Measurements from ENCODE around the gene CD38.

DNA sequence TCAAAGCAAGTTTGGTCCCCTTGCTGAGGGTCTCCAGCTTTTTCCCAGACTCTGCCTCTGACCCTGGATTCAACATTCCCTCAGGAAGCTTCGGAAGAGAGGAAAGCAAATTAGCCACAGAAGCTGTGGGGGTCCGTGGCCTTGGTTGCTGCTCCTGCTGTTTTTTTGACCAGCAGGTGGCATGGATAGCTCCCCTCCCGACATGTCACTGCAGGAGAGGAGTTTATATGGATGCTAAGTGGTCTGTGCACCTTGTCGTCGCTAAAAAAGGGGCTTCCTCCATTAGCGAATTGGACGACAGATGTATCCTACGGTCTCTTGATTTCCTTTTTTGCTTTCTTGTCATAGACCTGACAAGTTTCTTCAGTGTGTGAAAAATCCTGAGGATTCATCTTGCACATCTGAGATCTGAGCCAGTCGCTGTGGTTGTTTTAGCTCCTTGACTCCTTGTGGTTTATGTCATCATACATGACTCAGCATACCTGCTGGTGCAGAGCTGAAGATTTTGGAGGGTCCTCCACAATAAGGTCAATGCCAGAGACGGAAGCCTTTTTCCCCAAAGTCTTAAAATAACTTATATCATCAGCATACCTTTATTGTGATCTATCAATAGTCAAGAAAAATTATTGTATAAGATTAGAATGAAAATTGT is 70.2 kb downstream of the CD38 start:
- TF ChIP-seq, protein P1, sequence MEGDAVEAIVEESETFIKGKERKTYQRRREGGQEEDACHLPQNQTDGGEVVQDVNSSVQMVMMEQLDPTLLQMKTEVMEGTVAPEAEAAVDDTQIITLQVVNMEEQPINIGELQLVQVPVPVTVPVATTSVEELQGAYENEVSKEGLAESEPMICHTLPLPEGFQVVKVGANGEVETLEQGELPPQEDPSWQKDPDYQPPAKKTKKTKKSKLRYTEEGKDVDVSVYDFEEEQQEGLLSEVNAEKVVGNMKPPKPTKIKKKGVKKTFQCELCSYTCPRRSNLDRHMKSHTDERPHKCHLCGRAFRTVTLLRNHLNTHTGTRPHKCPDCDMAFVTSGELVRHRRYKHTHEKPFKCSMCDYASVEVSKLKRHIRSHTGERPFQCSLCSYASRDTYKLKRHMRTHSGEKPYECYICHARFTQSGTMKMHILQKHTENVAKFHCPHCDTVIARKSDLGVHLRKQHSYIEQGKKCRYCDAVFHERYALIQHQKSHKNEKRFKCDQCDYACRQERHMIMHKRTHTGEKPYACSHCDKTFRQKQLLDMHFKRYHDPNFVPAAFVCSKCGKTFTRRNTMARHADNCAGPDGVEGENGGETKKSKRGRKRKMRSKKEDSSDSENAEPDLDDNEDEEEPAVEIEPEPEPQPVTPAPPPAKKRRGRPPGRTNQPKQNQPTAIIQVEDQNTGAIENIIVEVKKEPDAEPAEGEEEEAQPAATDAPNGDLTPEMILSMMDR (IDR thresholded peaks at IDR 0.05) = no peak
- TF ChIP-seq EP300 (IDR thresholded peaks at IDR 0.05) (no peak), POLR2A (IDR thresholded peaks at IDR 0.05) (no peak)

All from suprapubic skin (tissue), 3 donors.